Suppressor macrophage treated with lipopolysaccharide for 4 hours (primary cell): Measurements from ENCODE around the gene INF2.

ENCODE experiments used
- DNase-seq: peaks from one replicate; pipeline ENCODE4 v3.0.0-alpha.2; 2020

INF2 gene

GRCh38 chr14:104755621-104756020, 66.2 kb downstream of the INF2 start:
- no peak for DNase-seq

- no peak for DNase-seq
These were observed 67.2 kb downstream of the INF2 start for GRCh38 chr14:104756477-104757237.

GRCh38 chr14:104757238-104757585, 67.8 kb downstream of the INF2 start:
- no peak for DNase-seq

GRCh38 chr14:104757681-104758392, 68.4 kb downstream of the INF2 start:
- no peak for DNase-seq

- no peak for DNase-seq
These were observed 69.9 kb downstream of the INF2 start for GRCh38 chr14:104758981-104759969.

- no peak for DNase-seq
These were observed 76.1 kb downstream of the INF2 start for GRCh38 chr14:104765517-104765916.

GRCh38 chr14:104766256-104766862, 76.9 kb downstream of the INF2 start:
- DNase-seq = no peak

- DNase-seq = no peak
These were observed 77.6 kb downstream of the INF2 start for GRCh38 chr14:104766863-104767633.

GRCh38 chr14:104767634-104767918, 78.2 kb downstream of the INF2 start:
- no peak for DNase-seq

- peak; percentile 89 for DNase-seq
These were observed 79.3 kb downstream of the INF2 start for GRCh38 chr14:104768437-104769323.

GRCh38 chr14:104769324-104770071, 80.1 kb downstream of the INF2 start:
- no peak for DNase-seq

- DNase-seq = no peak
These were observed 80.7 kb downstream of the INF2 start for GRCh38 chr14:104770072-104770579.

GRCh38 chr14:104770851-104771272, 81.4 kb downstream of the INF2 start:
- DNase-seq = no peak

- no peak for DNase-seq
These were observed 82.0 kb downstream of the INF2 start for GRCh38 chr14:104771374-104771773.
